ENCODE data around the gene RAB27B. TPM values are rescaled to one million over a fixed set of nuclear protein-coding genes. Genes with fewer than 3 reads are reported as not detected.

RAB27B gene, protein sequence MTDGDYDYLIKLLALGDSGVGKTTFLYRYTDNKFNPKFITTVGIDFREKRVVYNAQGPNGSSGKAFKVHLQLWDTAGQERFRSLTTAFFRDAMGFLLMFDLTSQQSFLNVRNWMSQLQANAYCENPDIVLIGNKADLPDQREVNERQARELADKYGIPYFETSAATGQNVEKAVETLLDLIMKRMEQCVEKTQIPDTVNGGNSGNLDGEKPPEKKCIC
- total RNA-seq = 1 to 10 TPM in 2 of 4 donors, under 1 TPM in 2; 0.34 to 2.5 (median 1.0) TPM

DNA sequence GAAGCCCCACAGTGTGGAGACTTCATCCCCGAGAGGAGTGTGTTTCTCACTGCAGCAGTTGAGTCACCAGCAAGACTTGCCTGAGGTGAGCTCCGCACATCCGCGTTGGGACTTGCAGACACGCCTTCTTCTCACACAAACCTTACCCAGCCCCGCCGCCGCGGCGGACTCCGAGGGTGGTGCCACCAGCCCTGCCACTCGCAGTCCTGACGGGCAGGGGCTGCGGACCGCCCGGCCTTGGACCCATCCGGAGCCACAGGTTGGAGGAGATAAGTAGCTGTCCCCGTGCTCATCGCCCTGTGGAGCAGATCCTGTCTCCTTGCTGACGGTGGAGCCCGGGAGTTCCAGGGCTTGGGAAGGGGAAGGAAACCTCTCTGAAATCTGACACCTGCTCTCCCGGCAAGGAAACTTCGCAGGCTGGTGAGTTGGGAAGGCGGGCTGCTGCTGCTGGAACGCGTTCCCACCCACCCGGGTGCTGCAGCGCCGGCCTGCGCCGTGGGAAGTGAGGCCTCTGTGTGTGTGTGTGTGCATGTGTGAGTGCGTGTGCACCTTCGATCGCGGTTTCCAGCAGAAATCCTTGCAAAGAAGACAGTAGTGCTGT is at the start of gene RAB27B:
Gene RAB27B (plus strand): TSS at position 197 of the 601 bp plus-strand sequence. CDS start 49,109 bp downstream, outside the sequence.
- peaks cover 0 to 15% (median 14%) of the 10 kb centered on the region in 4 donors for H3K4me1 ChIP-seq
- intact Hi-C loops (cut with DNase I) = no loop called here
- DNase-seq (ENCODE audit: extremely low spot score) = no peak
- H3K9me3 ChIP-seq = no peaks in the 10 kb centered on the region
- H3K4me3 ChIP-seq = peak within 1 kb of the TSS; percentile 51 to 67 (median 52)
- under 1% methylated on average over 21 of the region's 35 CpGs for WGBS
- H3K27me3 ChIP-seq = peaks cover 0 to 5% (median 0%) of the 10 kb centered on the region in 4 donors
- no peaks in the 10 kb centered on the region for H3K36me3 ChIP-seq
- H3K27ac ChIP-seq (replicated peaks in 1 of 4) = peak within 1 kb of the TSS in 2 of 4 donors; percentile 4 to 22
- peak in 1 of 2 donors; percentile 21 for TF ChIP-seq POLR2AphosphoS5 (IDR thresholded peaks at IDR 0.05)
- TF ChIP-seq POLR2A (IDR thresholded peaks at IDR 0.05; ENCODE audit: low read depth) = no peak
- TF ChIP-seq, protein P1, sequence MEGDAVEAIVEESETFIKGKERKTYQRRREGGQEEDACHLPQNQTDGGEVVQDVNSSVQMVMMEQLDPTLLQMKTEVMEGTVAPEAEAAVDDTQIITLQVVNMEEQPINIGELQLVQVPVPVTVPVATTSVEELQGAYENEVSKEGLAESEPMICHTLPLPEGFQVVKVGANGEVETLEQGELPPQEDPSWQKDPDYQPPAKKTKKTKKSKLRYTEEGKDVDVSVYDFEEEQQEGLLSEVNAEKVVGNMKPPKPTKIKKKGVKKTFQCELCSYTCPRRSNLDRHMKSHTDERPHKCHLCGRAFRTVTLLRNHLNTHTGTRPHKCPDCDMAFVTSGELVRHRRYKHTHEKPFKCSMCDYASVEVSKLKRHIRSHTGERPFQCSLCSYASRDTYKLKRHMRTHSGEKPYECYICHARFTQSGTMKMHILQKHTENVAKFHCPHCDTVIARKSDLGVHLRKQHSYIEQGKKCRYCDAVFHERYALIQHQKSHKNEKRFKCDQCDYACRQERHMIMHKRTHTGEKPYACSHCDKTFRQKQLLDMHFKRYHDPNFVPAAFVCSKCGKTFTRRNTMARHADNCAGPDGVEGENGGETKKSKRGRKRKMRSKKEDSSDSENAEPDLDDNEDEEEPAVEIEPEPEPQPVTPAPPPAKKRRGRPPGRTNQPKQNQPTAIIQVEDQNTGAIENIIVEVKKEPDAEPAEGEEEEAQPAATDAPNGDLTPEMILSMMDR (IDR thresholded peaks at IDR 0.05) = no peak
- TF ChIP-seq EP300 (IDR thresholded peaks at IDR 0.05) = no peak

DNA sequence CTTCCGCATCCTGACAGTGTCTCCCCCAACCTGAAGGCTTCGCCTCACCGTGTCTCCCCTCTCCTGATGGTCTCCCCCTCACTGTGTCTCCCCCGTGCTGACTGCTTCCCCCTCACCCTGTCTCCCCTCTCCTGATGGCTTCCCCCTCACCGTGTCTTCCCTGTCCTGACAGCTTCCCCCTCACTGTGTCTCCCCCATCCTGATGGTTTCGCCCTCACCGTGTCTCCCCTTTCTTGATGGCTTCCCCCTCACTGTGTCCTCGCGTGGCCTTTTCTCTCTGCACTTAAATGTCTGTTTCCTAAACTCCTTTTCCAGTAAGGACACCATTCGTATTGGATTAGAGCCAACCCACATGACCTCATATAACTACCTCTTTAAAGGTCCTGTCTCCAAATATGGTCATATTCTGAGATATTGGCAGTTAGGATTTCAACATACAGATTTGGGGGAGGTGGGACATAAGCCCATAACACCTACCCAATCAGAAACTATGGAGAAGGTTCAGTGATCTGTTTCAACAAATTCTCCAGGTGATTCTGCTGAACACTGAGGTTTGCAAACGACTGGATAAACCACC is 47.9 kb upstream of the RAB27B start:
- H3K27ac ChIP-seq (replicated peaks in 1 of 4) = no peak overlapping the region
- TF ChIP-seq, protein P1 (IDR thresholded peaks at IDR 0.05) = no peak
- TF ChIP-seq POLR2A (IDR thresholded peaks at IDR 0.05; ENCODE audit: low read depth) = no peak
- no peak for TF ChIP-seq EP300 (IDR thresholded peaks at IDR 0.05)
- TF ChIP-seq POLR2AphosphoS5 (IDR thresholded peaks at IDR 0.05) = no peak
- 81% methylated on average over 11 of the region's 11 CpGs for WGBS
- H3K9me3 ChIP-seq = no peaks in the 10 kb centered on the region
- H3K36me3 ChIP-seq = no peaks in the 10 kb centered on the region
- peaks cover 0 to 3% (median 1%) of the 10 kb centered on the region in 4 donors for H3K4me1 ChIP-seq
- intact Hi-C loops (cut with DNase I) = no loop called here
- H3K4me3 ChIP-seq = no peak overlapping the region
- DNase-seq (ENCODE audit: extremely low spot score) = no peak
- H3K27me3 ChIP-seq = no peaks in the 10 kb centered on the region

DNA sequence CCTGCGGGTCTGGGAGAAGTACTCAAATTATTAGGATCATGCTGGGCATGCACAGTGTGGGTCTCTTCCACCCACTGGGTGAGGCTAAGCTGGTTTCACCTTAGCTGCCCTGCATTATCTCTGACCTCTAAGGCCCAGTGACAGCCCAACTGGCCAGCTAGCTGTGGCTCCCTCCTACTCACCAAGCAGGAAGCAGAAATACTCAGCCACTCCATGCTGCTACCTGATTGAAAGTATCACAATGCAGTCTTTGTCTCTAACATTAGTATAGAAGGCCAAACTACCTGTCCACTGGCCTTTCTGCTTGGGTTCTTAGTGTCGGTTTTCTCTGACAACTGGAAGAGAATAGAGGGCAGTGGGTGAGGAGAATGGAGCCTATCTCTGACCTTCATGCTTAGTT is 47.3 kb upstream of the RAB27B start:
- WGBS = 100% methylated on average over 1 of the region's 2 CpGs
- Histone ChIP-seq H3K36me3 (no peaks in the 10 kb centered on the region), H3K27me3 (no peaks in the 10 kb centered on the region), H3K4me1 (no peaks in the 10 kb centered on the region), H3K4me3 (no peak overlapping the region), H3K27ac (replicated peaks in 1 of 4) (no peak overlapping the region), H3K9me3 (no peaks in the 10 kb centered on the region)
- DNase-seq (ENCODE audit: extremely low spot score) = no peak
- intact Hi-C loops (cut with DNase I) = no loop called here
- no peak for TF ChIP-seq EP300 (IDR thresholded peaks at IDR 0.05)
- TF ChIP-seq POLR2AphosphoS5 (IDR thresholded peaks at IDR 0.05) = no peak
- TF ChIP-seq, protein P1 (IDR thresholded peaks at IDR 0.05) = no peak
- no peak for TF ChIP-seq POLR2A (IDR thresholded peaks at IDR 0.05; ENCODE audit: low read depth)

DNA sequence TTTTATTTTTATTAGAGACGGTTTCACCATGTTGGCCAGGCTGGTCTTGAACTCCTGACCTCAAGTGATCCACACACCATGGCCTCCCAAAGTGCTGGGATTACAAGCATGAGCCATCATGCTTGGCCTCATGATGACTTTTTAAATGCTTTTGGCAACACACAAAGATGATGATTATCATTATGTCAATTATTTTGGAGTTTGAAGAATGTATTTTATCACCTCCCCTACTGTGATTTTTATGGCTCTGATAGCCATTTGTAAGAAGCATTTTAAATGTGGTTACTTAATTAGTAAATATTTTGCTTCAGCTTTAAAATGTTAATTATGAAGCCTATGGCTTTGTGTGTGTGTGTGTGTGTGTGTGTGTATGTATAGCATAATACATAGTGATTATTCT is 45.1 kb upstream of the RAB27B start:
- Histone ChIP-seq H3K9me3 (no peaks in the 10 kb centered on the region), H3K27me3 (no peaks in the 10 kb centered on the region), H3K4me3 (no peak overlapping the region), H3K27ac (replicated peaks in 1 of 4) (no peak overlapping the region), H3K4me1 (no peaks in the 10 kb centered on the region), H3K36me3 (no peaks in the 10 kb centered on the region)
- TF ChIP-seq EP300 (IDR thresholded peaks at IDR 0.05) (no peak), POLR2A (IDR thresholded peaks at IDR 0.05; ENCODE audit: low read depth) (no peak), POLR2AphosphoS5 (IDR thresholded peaks at IDR 0.05) (no peak)
- TF ChIP-seq, protein P1 (IDR thresholded peaks at IDR 0.05) = no peak
- 83% methylated on average over 1 of the region's 1 CpG for WGBS
- no peak for DNase-seq (ENCODE audit: extremely low spot score)
- intact Hi-C loops (cut with DNase I) = no loop called here
